CD8-positive, alpha-beta memory T cell (primary cell): ENCODE measurements around the gene ZNF329. TPM values are rescaled to one million over a fixed set of nuclear protein-coding genes. Genes with fewer than 3 reads are reported as not detected.

Experiments used
- CTCF ChIA-PET: fragments of 350-600 bp; sonication (Branson Sonifier 250); formaldehyde crosslinking; loops from one replicate; lab custom pipeline; 2021; ENCODE audit warnings: antibody characterized with exemption; lab: Charles Lee
- POLR2A ChIA-PET: fragments of 350-600 bp; sonication (Branson Sonifier 250); formaldehyde crosslinking; loops from one replicate; lab custom pipeline; 2021; ENCODE audit warnings: antibody characterized with exemption; lab: Charles Lee
- DNase-seq, 5 donors: peaks; one replicate each; pipeline versions ENCODE4 v3.0.0 to v3.0.0-alpha.2; 2020 to 2022; ENCODE audit warnings: mixed read lengths in 1 of 5
- H3K27ac ChIP-seq: one replicate; pipeline ENCODE4 v1.7.0; 2013; ENCODE audit warnings: low read depth, mild to moderate bottlenecking, low read length, moderate library complexity
- H3K27me3 ChIP-seq: 2 replicates; pipeline ENCODE4 v1.7.0; 2013; ENCODE audit warnings: low read length, mild to moderate bottlenecking; ENCODE audit not compliant: insufficient read depth, poor library complexity, severe bottlenecking
- H3K36me3 ChIP-seq: 2 replicates; pipeline ENCODE4 v1.7.0; 2013; ENCODE audit warnings: mild to moderate bottlenecking, low read length, moderate library complexity; ENCODE audit not compliant: insufficient read depth
- H3K4me1 ChIP-seq: 2 replicates; pipeline ENCODE4 v1.7.0; 2013; ENCODE audit warnings: mild to moderate bottlenecking, low read length, moderate library complexity; ENCODE audit not compliant: insufficient read depth
- H3K4me3 ChIP-seq: 2 replicates; pipeline ENCODE4 v1.7.0; 2013; ENCODE audit warnings: mild to moderate bottlenecking, low read length
- H3K9me3 ChIP-seq: 2 replicates; pipeline ENCODE4 v1.7.0; 2013; ENCODE audit warnings: mild to moderate bottlenecking, low read length
- H3K27ac Mint-ChIP-seq, 8 donors: one replicate each; pipeline ENCODE4 v1.8.0; 2020 to 2021; ENCODE audit warnings: mixed read lengths in 8 of 8, mild to moderate bottlenecking in 6 of 8, inconsistent platforms in 3 of 8, moderate library complexity in 3 of 8
- H3K27me3 Mint-ChIP-seq, 2 donors: one replicate each; pipeline ENCODE4 v1.8.0; 2020 to 2021; ENCODE audit warnings: mixed read lengths in 2 of 2, mild to moderate bottlenecking in 1 of 2, moderate library complexity in 1 of 2
- H3K36me3 Mint-ChIP-seq, 3 donors: one replicate each; pipeline ENCODE4 v1.8.0; 2020 to 2021; ENCODE audit warnings: mixed read lengths in 3 of 3, inconsistent platforms in 1 of 3, mild to moderate bottlenecking in 1 of 3
- H3K4me1 Mint-ChIP-seq, 3 donors: one replicate each; pipeline ENCODE4 v1.8.0; 2020 to 2021; ENCODE audit warnings: mixed read lengths in 3 of 3, inconsistent platforms in 1 of 3, mild to moderate bottlenecking in 1 of 3
- H3K4me3 Mint-ChIP-seq, 7 donors: one replicate each; pipeline ENCODE4 v1.8.0; 2020 to 2021; ENCODE audit warnings: mixed read lengths in 7 of 7, mild to moderate bottlenecking in 6 of 7, moderate library complexity in 4 of 7, inconsistent platforms in 2 of 7
- H3K9me3 Mint-ChIP-seq, 5 donors: one replicate each; pipeline ENCODE4 v1.8.0; 2020 to 2022; ENCODE audit warnings: mixed read lengths in 5 of 5, mild to moderate bottlenecking in 3 of 5, moderate library complexity in 2 of 5, inconsistent platforms in 1 of 5
- polyA plus RNA-seq: library from polyadenylated mRNA; unstranded; fragments of 300-500 nt; fragmentation: Illumina TruSeq; gene quantifications from one replicate; pipeline ENCODE4 v1.2.3, GENCODE V29; 2021
- total RNA-seq, 2 experiments: library from RNA; stranded (reverse); gene quantifications; one replicate each; pipeline ENCODE4 v1.2.3, GENCODE V29; 2021

The ZNF329 gene
- total and polyA plus RNA-seq, 3 experiments from 2014 or later: 8.7 to 10.3 (median 9.1) TPM

GRCh38 chr19:58117841-58118575 lies 32.6 kb downstream of the ZNF329 start:
- H3K27ac Mint-ChIP-seq: no peak overlapping the region
- CTCF ChIA-PET: no interaction called here

GRCh38 chr19:58108546-58108817 lies 42.1 kb downstream of the ZNF329 start:
- H3K4me3 ChIP-seq: no peak overlapping the region
- no peaks in the 10 kb centered on the region for H3K4me1 ChIP-seq
- Mint-ChIP-seq H3K9me3 (peaks cover 27 to 92% (median 85%) of the 10 kb centered on the region in 5 donors), H3K4me3 (no peak overlapping the region), H3K36me3 (peaks cover 2 to 40% (median 20%) of the 10 kb centered on the region in 3 donors), H3K4me1 (no peaks in the 10 kb centered on the region), H3K27ac (no peak overlapping the region), H3K27me3 (peaks cover 4 to 7% of the 10 kb centered on the region in 2 donors)
- ChIA-PET POLR2A (no interaction called here), CTCF (no interaction called here)
- H3K27ac ChIP-seq: no peak overlapping the region
- no peaks in the 10 kb centered on the region for H3K36me3 ChIP-seq
- DNase-seq: no peak
- no peaks in the 10 kb centered on the region for H3K27me3 ChIP-seq
- peaks cover 39% of the 10 kb centered on the region for H3K9me3 ChIP-seq

More at GRCh38 chr19:58117841-58118575, 32.6 kb downstream of the ZNF329 start:
- Histone ChIP-seq H3K9me3 (peaks cover 32% of the 10 kb centered on the region), H3K27ac (no peak overlapping the region), H3K36me3 (no peaks in the 10 kb centered on the region), H3K27me3 (no peaks in the 10 kb centered on the region), H3K4me3 (no peak overlapping the region), H3K4me1 (no peaks in the 10 kb centered on the region)
- Mint-ChIP-seq H3K36me3 (peaks cover 0 to 42% (median 41%) of the 10 kb centered on the region in 3 donors), H3K9me3 (peaks cover 57 to 89% (median 83%) of the 10 kb centered on the region in 5 donors), H3K4me1 (no peaks in the 10 kb centered on the region), H3K27me3 (peaks cover 12 to 20% of the 10 kb centered on the region in 2 donors), H3K4me3 (no peak overlapping the region)
- POLR2A ChIA-PET: no interaction called here
- no peak for DNase-seq

- no peaks in the 10 kb centered on the region for H3K4me1 ChIP-seq
- peaks cover 3 to 8% of the 10 kb centered on the region in 2 donors for H3K27me3 Mint-ChIP-seq
- H3K27me3 ChIP-seq: no peaks in the 10 kb centered on the region
- H3K27ac ChIP-seq: no peak overlapping the region
- no peak overlapping the region for H3K4me3 ChIP-seq
- H3K4me1 Mint-ChIP-seq: no peaks in the 10 kb centered on the region
- peaks cover 28 to 92% (median 85%) of the 10 kb centered on the region in 5 donors for H3K9me3 Mint-ChIP-seq
- H3K36me3 ChIP-seq: no peaks in the 10 kb centered on the region
- no peak overlapping the region for H3K4me3 Mint-ChIP-seq
- H3K36me3 Mint-ChIP-seq: peaks cover 3 to 41% (median 24%) of the 10 kb centered on the region in 3 donors
- no peak for DNase-seq
- no peak overlapping the region for H3K27ac Mint-ChIP-seq
- ChIA-PET POLR2A (no interaction called here), CTCF (no interaction called here)
- peaks cover 39% of the 10 kb centered on the region for H3K9me3 ChIP-seq
Measured at GRCh38 chr19:58107778-58108545, 42.6 kb downstream of the ZNF329 start.

GRCh38 chr19:58098682-58098998 lies 51.9 kb downstream of the ZNF329 start:
- Histone ChIP-seq H3K4me3 (peak overlapping the region; percentile 75), H3K27me3 (no peaks in the 10 kb centered on the region), H3K9me3 (peaks cover 15% of the 10 kb centered on the region), H3K4me1 (peaks cover 10% of the 10 kb centered on the region), H3K36me3 (no peaks in the 10 kb centered on the region), H3K27ac (peak overlapping the region; percentile 98)
- Mint-ChIP-seq H3K36me3 (peaks cover 5 to 30% (median 21%) of the 10 kb centered on the region in 3 donors), H3K27me3 (peaks cover 3 to 4% of the 10 kb centered on the region in 2 donors), H3K9me3 (peaks cover 10 to 59% (median 50%) of the 10 kb centered on the region in 5 donors), H3K4me3 (peak overlapping the region; percentile 77 to 97 (median 89)), H3K4me1 (peaks cover 8 to 23% (median 17%) of the 10 kb centered on the region in 3 donors), H3K27ac (peak overlapping the region; percentile 98 to 100 (median 100))
- no peak for DNase-seq
- POLR2A ChIA-PET: interaction anchor here (1.7 kb wide), 1 partner anchor 85 kb away, joined by 6 read pairs; the partner anchor contains the start of gene ZNF274
- CTCF ChIA-PET: no interaction called here

- H3K4me3 Mint-ChIP-seq: peak within 1 kb of the TSS; percentile 77 to 97 (median 89)
- H3K27me3 Mint-ChIP-seq: peaks cover 0 to 3% of the 10 kb centered on the region in 2 donors
- H3K4me1 Mint-ChIP-seq: peaks cover 8 to 23% (median 19%) of the 10 kb centered on the region in 3 donors
- H3K27ac Mint-ChIP-seq: peak within 1 kb of the TSS; percentile 98 to 100 (median 100)
- ChIA-PET CTCF (no interaction called here), POLR2A (interaction anchor here (1.7 kb wide), 1 partner anchor 85 kb away, joined by 6 read pairs; the partner anchor contains the start of gene ZNF274)
- Histone ChIP-seq H3K4me3 (peak within 1 kb of the TSS; percentile 75), H3K36me3 (no peaks in the 10 kb centered on the region), H3K27me3 (no peaks in the 10 kb centered on the region), H3K27ac (peak within 1 kb of the TSS; percentile 98), H3K4me1 (peaks cover 10% of the 10 kb centered on the region), H3K9me3 (peaks cover 13% of the 10 kb centered on the region)
- peak; percentile 88 to 100 (median 99) for DNase-seq
- peaks cover 3 to 57% (median 50%) of the 10 kb centered on the region in 5 donors for H3K9me3 Mint-ChIP-seq
- H3K36me3 Mint-ChIP-seq: peaks cover 4 to 27% (median 19%) of the 10 kb centered on the region in 3 donors
Measured at GRCh38 chr19:58097781-58098681, 52.6 kb downstream of the ZNF329 start, which contains the start of gene ZSCAN18. Gene ZSCAN18, minus strand, starts transcription at chr19:58098231. Its CDS starts 7,964 bp downstream, at chr19:58090267.

GRCh38 chr19:58097349-58097748 lies 53.2 kb downstream of the ZNF329 start:
- peak overlapping the region; percentile 41 for H3K4me3 ChIP-seq

GRCh38 chr19:58096884-58097283 lies 53.7 kb downstream of the ZNF329 start:
- H3K9me3 Mint-ChIP-seq: peaks cover 0 to 53% (median 43%) of the 10 kb centered on the region in 5 donors
- H3K27ac Mint-ChIP-seq: peak overlapping the region in 7 of 8 donors; percentile 82 to 100 (median 90)
- ChIA-PET CTCF (no interaction called here), POLR2A (no interaction called here)
- Histone ChIP-seq H3K9me3 (peaks cover 9% of the 10 kb centered on the region), H3K27ac (no peak overlapping the region), H3K27me3 (no peaks in the 10 kb centered on the region), H3K4me3 (peak overlapping the region; percentile 41), H3K36me3 (no peaks in the 10 kb centered on the region), H3K4me1 (peaks cover 10% of the 10 kb centered on the region)
- H3K4me1 Mint-ChIP-seq: peaks cover 8 to 23% (median 19%) of the 10 kb centered on the region in 3 donors
- H3K27me3 Mint-ChIP-seq: peaks cover 0 to 3% of the 10 kb centered on the region in 2 donors
- peak overlapping the region; percentile 56 to 97 (median 86) for H3K4me3 Mint-ChIP-seq
- no peak for DNase-seq
- peaks cover 4 to 28% (median 18%) of the 10 kb centered on the region in 3 donors for H3K36me3 Mint-ChIP-seq

More at GRCh38 chr19:58097349-58097748, 53.2 kb downstream of the ZNF329 start:
- H3K4me1 ChIP-seq: peaks cover 10% of the 10 kb centered on the region
- H3K27me3 Mint-ChIP-seq: peaks cover 0 to 3% of the 10 kb centered on the region in 2 donors
- H3K9me3 Mint-ChIP-seq: peaks cover under 1 to 53% (median 43%) of the 10 kb centered on the region in 5 donors
- H3K4me3 Mint-ChIP-seq: peak overlapping the region in 6 of 7 donors; percentile 73 to 97 (median 89)
- H3K27ac ChIP-seq: peak overlapping the region; percentile 98
- H3K4me1 Mint-ChIP-seq: peaks cover 8 to 23% (median 19%) of the 10 kb centered on the region in 3 donors
- CTCF ChIA-PET: no interaction called here
- no peaks in the 10 kb centered on the region for H3K36me3 ChIP-seq
- H3K27ac Mint-ChIP-seq: peak overlapping the region in 7 of 8 donors; percentile 82 to 100 (median 90)
- H3K9me3 ChIP-seq: peaks cover 9% of the 10 kb centered on the region
- no peaks in the 10 kb centered on the region for H3K27me3 ChIP-seq
- POLR2A ChIA-PET: no interaction called here
- peak in 1 of 5 donors; percentile 15 for DNase-seq
- H3K36me3 Mint-ChIP-seq: peaks cover 4 to 26% (median 17%) of the 10 kb centered on the region in 3 donors
